ENCODE measurements around the gene DPT. TPM values are rescaled to one million over a fixed set of nuclear protein-coding genes. Genes with fewer than 3 reads are reported as not detected.
"Not testable (repeated sequence)": the region's sequence is repeated elsewhere in the genome, so short reads cannot be mapped to it uniquely, and the experiment has no call there.

Gene DPT
- not detected for total RNA-seq

GRCh38 chr1:168728473-168729404 lies at the start of gene DPT:
DPT (minus strand) TSS chr1:168729206; CDS start chr1:168729174, 32 bp downstream.
- no peak for DNase-seq
- H3K27me3 Mint-ChIP-seq = peaks cover 3% of the 10 kb centered on the region
- no peaks in the 10 kb centered on the region for H3K4me1 Mint-ChIP-seq
- CTCF ChIA-PET = no interaction called here
- no peak within 1 kb of the TSS for H3K4me3 Mint-ChIP-seq
- no peak within 1 kb of the TSS for H3K27ac Mint-ChIP-seq
- H3K9me3 Mint-ChIP-seq = no peaks in the 10 kb centered on the region
- POLR2A ChIA-PET = no interaction called here
- no peaks in the 10 kb centered on the region for H3K36me3 Mint-ChIP-seq (ENCODE audit: low read depth)

DNA sequence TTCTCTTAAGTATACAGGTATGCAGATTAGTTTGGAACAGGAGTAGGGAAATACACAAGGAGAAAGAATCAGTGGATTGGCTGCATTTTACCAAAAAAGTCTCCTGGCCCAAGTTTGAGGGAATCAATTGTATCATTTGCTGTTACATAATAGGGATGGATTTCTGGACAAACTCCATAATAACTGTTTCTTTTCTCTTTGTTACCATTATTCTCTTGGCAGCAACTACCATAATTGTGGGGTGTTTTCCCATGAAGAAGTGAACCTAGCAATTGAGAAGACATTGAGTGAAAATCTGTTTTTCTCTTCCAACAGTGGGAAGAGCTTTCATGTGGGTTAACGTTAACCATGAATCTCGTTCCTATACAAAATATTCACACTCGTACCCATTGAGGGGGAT lies 46.4 kb upstream of the DPT start:
- Mint-ChIP-seq H3K9me3 (no peaks in the 10 kb centered on the region), H3K4me1 (no peaks in the 10 kb centered on the region), H3K27me3 (peaks cover 2% of the 10 kb centered on the region), H3K4me3 (no peak overlapping the region), H3K36me3 (ENCODE audit: low read depth) (no peaks in the 10 kb centered on the region), H3K27ac (no peak overlapping the region)
- CTCF ChIA-PET = interaction anchor here (0.7 kb wide), 1 partner anchor 172 kb away, joined by 4 read pairs; no protein-coding TSS in a partner anchor
- POLR2A ChIA-PET = no interaction called here
- DNase-seq = no peak

GRCh38 chr1:168774241-168774640 lies 45.2 kb upstream of the DPT start:
- Mint-ChIP-seq H3K27me3 (peaks cover 2% of the 10 kb centered on the region), H3K27ac (no peak overlapping the region), H3K4me3 (no peak overlapping the region), H3K4me1 (no peaks in the 10 kb centered on the region), H3K36me3 (ENCODE audit: low read depth) (no peaks in the 10 kb centered on the region), H3K9me3 (no peaks in the 10 kb centered on the region)
- ChIA-PET POLR2A (no interaction called here), CTCF (no interaction called here)
- no peak for DNase-seq

DNA sequence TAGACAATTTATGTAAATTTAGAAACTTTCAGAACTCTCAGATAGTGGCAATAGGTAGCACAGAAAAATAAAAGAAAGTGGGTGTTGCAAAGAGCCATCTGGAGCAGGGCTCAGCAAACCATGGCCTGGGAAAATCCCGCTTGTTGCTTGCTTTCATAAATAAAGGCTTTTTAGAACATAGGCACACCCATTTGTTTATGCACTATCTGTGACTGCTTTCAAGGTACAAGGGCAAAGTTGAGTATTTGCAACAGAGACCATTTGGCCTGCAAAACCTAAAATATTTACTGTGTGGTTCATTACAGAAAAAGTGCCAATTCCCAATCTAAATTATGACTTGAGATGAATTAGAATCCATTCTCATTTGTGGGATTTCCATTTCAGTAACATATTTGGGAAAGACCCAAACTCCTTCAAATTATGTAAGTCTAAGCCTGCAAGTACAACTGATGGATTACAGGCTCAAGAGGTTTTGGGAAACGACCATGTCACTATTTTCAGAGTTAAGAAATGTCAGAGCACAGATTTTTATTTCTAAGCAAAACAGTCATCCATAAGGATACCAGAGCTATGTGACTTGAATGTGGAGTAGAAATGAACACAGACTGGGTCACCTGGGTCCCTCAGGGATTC lies 43.5 kb upstream of the DPT start:
- no peaks in the 10 kb centered on the region for H3K9me3 Mint-ChIP-seq
- H3K36me3 Mint-ChIP-seq (ENCODE audit: low read depth) = no peaks in the 10 kb centered on the region
- POLR2A ChIA-PET = no interaction called here
- no peak overlapping the region for H3K27ac Mint-ChIP-seq
- no peaks in the 10 kb centered on the region for H3K27me3 Mint-ChIP-seq
- CTCF ChIA-PET = no interaction called here
- H3K4me3 Mint-ChIP-seq = no peak overlapping the region
- H3K4me1 Mint-ChIP-seq = no peaks in the 10 kb centered on the region
- DNase-seq = no peak

- ChIA-PET CTCF (no interaction called here), POLR2A (no interaction called here)
- H3K36me3 Mint-ChIP-seq (ENCODE audit: low read depth) = no peaks in the 10 kb centered on the region
- H3K4me3 Mint-ChIP-seq = no peak overlapping the region
- no peaks in the 10 kb centered on the region for H3K27me3 Mint-ChIP-seq
- H3K4me1 Mint-ChIP-seq = no peaks in the 10 kb centered on the region
- H3K27ac Mint-ChIP-seq = no peak overlapping the region
- no peaks in the 10 kb centered on the region for H3K9me3 Mint-ChIP-seq
- no peak for DNase-seq
Measured at GRCh38 chr1:168771104-168771630, 42.2 kb upstream of the DPT start.

DNA sequence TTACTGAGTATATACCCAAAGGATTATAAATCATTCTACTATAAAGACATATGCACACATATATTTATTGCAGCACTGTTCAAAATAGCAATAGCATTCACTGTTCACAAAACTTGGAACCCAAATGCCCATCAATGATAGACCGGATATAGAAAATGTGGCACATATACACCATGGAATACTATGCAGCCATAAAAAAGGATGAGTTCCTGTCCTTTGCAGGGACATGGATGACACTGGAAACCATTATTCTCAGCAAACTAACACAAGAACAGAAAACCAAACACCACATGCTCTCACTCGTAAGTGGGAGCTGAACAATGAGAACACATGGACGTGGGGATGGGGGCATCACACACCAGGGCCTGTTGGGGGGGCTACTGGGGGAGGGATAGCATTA lies 40.9 kb upstream of the DPT start:
- H3K27ac Mint-ChIP-seq; POLR2A ChIA-PET; H3K36me3 Mint-ChIP-seq (ENCODE audit: low read depth); H3K27me3 Mint-ChIP-seq; H3K4me3 Mint-ChIP-seq; H3K9me3 Mint-ChIP-seq; DNase-seq; H3K4me1 Mint-ChIP-seq: not testable (repeated sequence)
- CTCF ChIA-PET = interaction anchor here (0.7 kb wide), 1 partner anchor 15 kb away, joined by 3 read pairs; no protein-coding TSS in a partner anchor

DNA sequence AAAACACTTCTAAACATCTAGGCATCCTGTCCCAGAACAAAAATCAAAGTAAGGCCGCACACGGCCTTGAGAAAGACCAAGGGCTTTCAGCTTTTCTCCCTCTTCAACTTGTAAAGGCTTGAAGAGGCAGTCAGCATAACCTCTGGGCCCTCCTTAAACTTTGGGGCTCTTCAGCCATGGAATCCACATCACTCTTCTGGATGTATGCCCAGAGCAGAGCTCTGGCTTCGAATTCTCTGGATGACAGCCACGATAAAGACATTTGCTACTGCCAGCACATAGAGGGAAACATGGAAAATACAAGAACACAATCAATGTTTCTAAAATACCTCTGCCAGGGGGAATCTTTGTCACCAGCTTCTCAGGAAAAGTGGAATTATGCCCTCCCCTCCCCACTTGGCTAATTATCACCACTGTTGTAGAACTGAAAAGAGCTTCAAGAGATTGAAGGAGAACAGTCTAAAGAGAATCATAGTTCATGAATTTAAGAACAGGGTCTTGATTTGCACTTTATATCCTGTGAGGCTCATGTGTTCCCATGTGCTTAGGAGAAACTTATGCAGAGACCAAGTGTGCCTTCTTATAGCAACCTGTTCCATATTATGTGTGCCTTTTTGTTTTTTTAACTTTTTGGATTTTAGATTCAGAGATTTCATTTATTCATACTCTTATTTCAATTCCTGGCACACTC lies 39.0 kb upstream of the DPT start:
- no peaks in the 10 kb centered on the region for H3K36me3 Mint-ChIP-seq (ENCODE audit: low read depth)
- no peaks in the 10 kb centered on the region for H3K9me3 Mint-ChIP-seq
- H3K27ac Mint-ChIP-seq = no peak overlapping the region
- no peak overlapping the region for H3K4me3 Mint-ChIP-seq
- CTCF ChIA-PET = no interaction called here
- POLR2A ChIA-PET = no interaction called here
- no peaks in the 10 kb centered on the region for H3K27me3 Mint-ChIP-seq
- no peaks in the 10 kb centered on the region for H3K4me1 Mint-ChIP-seq
- no peak for DNase-seq

- no peak overlapping the region for H3K27ac Mint-ChIP-seq
- H3K4me1 Mint-ChIP-seq = no peaks in the 10 kb centered on the region
- ChIA-PET CTCF (no interaction called here), POLR2A (no interaction called here)
- no peaks in the 10 kb centered on the region for H3K27me3 Mint-ChIP-seq
- no peak overlapping the region for H3K4me3 Mint-ChIP-seq
- no peaks in the 10 kb centered on the region for H3K9me3 Mint-ChIP-seq
- H3K36me3 Mint-ChIP-seq (ENCODE audit: low read depth) = no peaks in the 10 kb centered on the region
- no peak for DNase-seq
Measured at GRCh38 chr1:168766568-168766967, 37.6 kb upstream of the DPT start.

GRCh38 chr1:168763031-168763430 lies 34.0 kb upstream of the DPT start:
- ChIA-PET POLR2A (no interaction called here), CTCF (no interaction called here)
- Mint-ChIP-seq H3K36me3 (ENCODE audit: low read depth) (no peaks in the 10 kb centered on the region), H3K4me1 (no peaks in the 10 kb centered on the region), H3K9me3 (no peaks in the 10 kb centered on the region), H3K27ac (no peak overlapping the region), H3K4me3 (no peak overlapping the region), H3K27me3 (no peaks in the 10 kb centered on the region)
- DNase-seq = no peak

- Mint-ChIP-seq H3K9me3 (no peaks in the 10 kb centered on the region), H3K4me3 (no peak overlapping the region), H3K36me3 (ENCODE audit: low read depth) (no peaks in the 10 kb centered on the region), H3K27ac (no peak overlapping the region), H3K4me1 (no peaks in the 10 kb centered on the region), H3K27me3 (no peaks in the 10 kb centered on the region)
- ChIA-PET CTCF (no interaction called here), POLR2A (no interaction called here)
- no peak for DNase-seq
Measured at GRCh38 chr1:168762473-168762872, 33.5 kb upstream of the DPT start.

GRCh38 chr1:168760781-168761180 lies 31.8 kb upstream of the DPT start:
- DNase-seq = no peak
- H3K27ac Mint-ChIP-seq = no peak overlapping the region
- no peaks in the 10 kb centered on the region for H3K9me3 Mint-ChIP-seq
- POLR2A ChIA-PET = no interaction called here
- no peaks in the 10 kb centered on the region for H3K27me3 Mint-ChIP-seq
- CTCF ChIA-PET = no interaction called here
- no peak overlapping the region for H3K4me3 Mint-ChIP-seq
- no peaks in the 10 kb centered on the region for H3K36me3 Mint-ChIP-seq (ENCODE audit: low read depth)
- H3K4me1 Mint-ChIP-seq = no peaks in the 10 kb centered on the region

DNA sequence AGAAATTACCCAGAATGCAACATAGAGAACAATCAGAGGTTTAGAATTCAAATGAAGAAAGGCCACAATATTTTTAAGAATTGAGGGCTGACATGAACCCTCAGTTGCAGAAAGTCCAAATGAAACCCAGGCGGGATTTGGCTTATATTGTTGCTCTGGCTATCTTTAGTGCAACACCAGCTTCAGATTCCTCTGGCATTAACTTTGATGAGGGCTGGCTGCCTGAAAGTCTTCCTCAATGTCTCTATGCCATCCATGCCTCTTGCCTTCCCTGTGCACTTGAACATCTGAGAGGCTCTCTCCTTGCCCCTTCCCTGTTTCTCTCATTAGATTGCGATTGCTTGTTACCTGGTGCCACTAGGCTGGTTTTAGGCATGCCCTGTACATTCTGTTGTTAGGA lies 31.2 kb upstream of the DPT start:
- ChIA-PET CTCF (no interaction called here), POLR2A (no interaction called here)
- Mint-ChIP-seq H3K4me3 (no peak overlapping the region), H3K4me1 (no peaks in the 10 kb centered on the region), H3K9me3 (no peaks in the 10 kb centered on the region), H3K27ac (no peak overlapping the region), H3K36me3 (ENCODE audit: low read depth) (no peaks in the 10 kb centered on the region), H3K27me3 (no peaks in the 10 kb centered on the region)
- no peak for DNase-seq

DNA sequence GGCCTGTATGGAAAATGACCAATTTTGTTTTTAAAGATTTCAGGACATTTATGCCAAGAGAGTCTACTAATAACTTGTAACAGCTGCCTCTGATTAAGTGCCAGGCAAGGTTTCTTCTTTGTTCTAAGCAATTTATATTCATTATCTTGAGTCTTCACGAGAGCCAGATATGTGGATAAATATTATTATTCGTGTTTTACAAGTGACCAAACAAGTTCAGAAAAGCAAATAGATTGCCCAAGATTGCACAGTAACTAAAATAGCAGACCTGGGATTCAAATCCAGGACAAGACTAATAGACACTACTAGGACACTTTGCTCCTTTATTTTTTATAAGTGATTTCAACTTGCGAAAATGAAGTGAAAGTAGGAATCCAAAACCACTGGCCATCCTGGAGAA lies 30.1 kb upstream of the DPT start:
- Mint-ChIP-seq H3K27ac (no peak overlapping the region), H3K4me1 (no peaks in the 10 kb centered on the region), H3K4me3 (no peak overlapping the region), H3K9me3 (no peaks in the 10 kb centered on the region), H3K27me3 (no peaks in the 10 kb centered on the region), H3K36me3 (ENCODE audit: low read depth) (no peaks in the 10 kb centered on the region)
- no peak for DNase-seq
- ChIA-PET POLR2A (no interaction called here), CTCF (no interaction called here)
